DMS53 (cell line): ENCODE data around the gene KIAA0930.

Experiments used
- DNase-seq: peaks from one replicate; lab custom pipeline; 2025; lab: John Stamatoyannopoulos, UW

Gene KIAA0930

DNA sequence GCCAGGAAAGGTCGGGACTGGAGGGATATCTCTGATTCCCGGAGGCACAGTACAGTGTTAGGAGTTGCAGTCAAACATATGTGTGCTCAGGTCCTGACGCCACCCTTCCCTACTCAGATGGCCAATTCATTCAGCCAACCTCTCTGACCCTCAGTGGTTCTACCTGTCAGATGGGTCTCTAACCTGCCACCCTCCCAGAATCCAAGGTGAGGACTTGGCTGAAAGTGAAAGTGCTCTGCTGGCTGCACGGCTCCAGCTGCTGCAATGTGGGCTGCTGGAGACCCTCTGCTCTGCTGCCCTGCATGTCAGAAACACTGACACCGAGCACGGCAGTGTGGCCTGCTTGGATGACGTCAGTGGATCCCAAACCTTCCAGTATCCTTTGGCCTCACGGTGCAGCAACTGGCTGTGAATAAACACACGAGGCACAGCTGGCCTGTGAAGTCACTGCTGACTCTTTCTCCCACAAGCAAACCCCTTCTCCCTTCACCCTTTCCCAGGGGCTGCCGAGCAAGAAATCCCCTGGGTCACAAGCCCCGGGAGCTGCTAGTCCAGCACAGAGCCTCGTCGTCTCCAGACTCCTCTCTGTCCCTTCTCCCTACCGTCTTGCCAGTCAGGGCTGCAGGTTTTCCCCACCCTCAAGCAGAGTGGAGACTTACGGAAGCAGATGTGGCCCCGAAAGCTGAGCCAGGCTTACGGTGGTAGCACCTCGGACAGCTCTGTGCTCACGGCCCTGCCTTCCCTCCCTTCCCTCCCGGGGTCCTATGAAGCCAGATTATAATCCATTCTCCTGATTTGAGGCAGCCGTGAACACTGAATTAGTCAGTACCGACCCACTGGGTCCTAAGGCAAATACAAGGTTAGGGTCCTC, 24.3 kb downstream of the KIAA0930 start:
- no peak for DNase-seq

DNA sequence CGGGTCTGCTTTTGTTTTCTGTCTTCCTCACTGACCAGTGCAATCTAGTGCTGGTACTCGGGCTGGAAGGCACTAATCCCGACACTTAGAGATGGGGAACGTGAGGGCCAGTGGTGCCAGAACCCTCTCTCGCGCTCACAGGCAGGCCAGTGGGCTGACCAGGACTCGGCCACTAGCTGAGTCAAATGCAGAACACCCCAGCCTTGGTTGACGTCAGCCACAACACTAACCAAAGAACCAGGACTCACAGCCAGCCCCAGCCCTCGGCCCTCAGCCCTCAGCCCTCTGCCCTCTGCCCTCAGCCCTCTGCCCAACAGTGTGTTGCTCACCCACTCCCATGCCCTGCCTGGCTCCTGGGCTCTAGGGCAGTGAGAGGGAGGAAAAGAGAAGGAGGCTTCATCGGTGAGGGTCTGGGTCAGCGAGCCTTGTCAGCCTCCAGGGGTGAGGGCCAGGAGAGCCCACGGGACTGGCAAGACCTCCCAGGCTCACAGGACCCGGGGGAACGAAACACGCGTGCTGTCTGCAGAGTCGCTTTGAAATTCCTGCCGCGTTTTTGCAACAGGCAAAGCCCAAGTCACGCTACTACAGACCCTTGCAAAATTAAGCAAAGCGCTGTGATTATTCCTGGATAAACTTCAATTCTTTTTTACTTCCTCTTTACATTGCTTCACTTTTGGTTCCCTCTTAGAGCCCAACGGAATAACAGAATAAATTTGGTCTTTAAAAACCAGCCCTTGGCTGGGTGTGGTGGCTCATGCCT, 27.5 kb downstream of the KIAA0930 start:
- no peak for DNase-seq

DNA sequence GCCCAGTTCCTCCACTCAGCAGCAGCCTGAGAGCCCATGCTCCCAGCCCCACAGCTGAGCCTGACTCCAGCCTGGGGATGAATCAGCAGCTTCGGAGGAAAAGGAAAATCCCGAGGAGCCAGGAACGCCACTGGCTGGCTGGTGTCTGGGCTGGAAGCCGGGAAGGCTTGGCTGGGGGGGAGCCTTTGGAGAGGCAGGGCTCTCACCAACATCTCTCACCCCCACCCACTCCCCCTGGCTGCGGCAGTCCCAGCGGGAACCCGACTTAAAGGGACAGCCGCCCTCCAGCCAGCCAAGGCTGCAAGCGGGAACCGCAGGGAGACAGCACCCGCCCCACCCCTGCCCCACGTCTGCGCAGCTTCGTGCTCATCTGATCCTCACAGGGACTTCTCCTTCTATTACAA, 28.4 kb downstream of the KIAA0930 start:
- no peak for DNase-seq

DNA sequence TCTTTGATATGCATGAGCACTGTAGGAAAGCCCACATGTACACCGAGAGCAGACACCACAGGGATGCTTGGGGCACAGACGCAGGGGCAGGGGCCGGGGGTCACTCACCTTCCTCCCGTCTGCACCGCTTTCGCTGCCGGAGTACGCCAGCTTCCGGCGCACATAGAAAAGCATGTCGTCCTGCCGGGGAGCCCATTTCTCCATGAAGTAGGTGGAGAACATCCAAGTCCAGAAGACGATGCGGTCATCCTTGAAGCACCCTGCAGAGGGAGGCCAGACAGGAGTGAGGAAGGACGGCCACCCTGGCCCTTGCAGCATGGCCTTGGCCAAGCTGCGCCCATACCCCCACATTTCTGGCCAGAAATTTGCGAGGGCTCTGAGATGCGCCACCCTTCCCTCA, 28.8 kb downstream of the KIAA0930 start:
- no peak for DNase-seq

DNA sequence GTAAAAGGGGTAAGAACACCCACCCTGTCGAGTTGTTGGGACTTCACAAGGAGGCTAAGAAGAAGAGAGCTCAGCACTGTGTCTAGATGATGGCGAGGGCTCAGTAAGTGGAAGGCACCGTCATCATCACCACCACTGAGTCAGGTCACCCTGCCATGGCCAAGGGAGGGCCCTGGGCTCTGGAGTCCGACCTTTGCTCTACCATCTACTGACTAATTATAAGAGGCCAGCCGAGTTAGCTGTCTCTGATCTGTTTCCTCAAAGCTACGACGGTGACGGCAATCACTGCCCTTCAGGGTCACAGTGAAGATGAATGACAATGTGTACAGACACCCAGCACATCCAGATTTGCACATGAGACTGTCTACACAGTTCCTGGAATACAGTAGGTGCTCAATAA, 29.3 kb downstream of the KIAA0930 start:
- no peak for DNase-seq

DNA sequence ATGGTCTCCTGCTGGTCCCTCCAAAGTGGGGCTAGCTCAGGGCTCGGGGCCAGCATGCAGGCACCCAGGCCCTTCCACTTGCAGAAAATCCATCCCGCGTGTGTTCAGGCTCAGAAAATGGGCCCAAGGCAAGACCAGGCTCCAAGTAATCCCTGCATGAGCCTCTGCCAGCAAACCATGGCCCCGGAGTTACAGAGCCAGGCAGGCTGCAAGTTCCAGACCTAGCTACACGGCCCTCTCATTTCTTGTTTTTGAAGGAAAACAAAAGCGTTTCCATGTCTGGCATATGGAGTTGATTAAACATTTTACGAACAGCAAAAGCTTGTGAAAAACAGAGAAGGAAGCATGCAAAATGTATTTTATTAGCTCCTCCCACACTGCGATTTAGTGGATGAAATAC, 29.7 kb downstream of the KIAA0930 start:
- no peak for DNase-seq

DNA sequence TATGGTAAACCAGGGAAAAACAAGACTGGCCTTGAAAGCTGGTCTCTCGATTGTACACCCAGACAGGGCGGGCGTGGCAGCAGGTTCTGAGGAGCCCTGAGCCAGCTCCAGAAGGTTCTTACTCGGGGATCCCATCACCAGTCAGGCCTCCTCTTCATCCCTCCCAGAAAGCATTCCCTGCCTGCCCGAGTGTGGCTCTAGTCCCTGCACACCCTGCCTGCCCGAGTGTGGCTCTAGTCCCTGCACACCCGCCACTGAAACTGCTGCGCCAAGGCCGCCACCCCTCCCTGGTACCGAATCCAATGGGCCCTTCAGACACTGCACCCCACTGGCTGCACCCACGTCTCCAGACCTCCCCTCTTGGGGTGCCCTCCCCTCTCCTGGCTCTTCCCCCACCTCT, 30.1 kb downstream of the KIAA0930 start:
- DNase-seq = no peak

DNA sequence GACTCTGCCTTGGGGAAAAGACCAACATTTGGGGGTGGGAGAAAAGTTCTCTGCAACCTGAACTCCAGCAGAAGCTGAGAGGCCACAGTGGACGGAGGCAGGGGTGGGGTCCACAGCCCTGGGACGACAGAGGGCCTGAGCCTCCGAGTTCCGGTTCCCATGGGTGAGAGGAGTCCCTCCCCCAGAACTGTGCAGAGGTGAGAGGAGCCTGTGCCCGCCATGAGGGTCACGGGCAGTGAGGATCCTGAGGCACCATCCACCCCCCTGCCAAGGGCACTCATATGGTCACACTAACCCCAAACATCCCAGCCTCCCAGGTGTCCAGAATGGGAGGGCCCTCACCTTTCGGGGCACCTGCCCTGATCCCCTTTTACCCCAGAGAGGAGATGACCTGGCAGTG, 30.5 kb downstream of the KIAA0930 start:
- DNase-seq = no peak

DNA sequence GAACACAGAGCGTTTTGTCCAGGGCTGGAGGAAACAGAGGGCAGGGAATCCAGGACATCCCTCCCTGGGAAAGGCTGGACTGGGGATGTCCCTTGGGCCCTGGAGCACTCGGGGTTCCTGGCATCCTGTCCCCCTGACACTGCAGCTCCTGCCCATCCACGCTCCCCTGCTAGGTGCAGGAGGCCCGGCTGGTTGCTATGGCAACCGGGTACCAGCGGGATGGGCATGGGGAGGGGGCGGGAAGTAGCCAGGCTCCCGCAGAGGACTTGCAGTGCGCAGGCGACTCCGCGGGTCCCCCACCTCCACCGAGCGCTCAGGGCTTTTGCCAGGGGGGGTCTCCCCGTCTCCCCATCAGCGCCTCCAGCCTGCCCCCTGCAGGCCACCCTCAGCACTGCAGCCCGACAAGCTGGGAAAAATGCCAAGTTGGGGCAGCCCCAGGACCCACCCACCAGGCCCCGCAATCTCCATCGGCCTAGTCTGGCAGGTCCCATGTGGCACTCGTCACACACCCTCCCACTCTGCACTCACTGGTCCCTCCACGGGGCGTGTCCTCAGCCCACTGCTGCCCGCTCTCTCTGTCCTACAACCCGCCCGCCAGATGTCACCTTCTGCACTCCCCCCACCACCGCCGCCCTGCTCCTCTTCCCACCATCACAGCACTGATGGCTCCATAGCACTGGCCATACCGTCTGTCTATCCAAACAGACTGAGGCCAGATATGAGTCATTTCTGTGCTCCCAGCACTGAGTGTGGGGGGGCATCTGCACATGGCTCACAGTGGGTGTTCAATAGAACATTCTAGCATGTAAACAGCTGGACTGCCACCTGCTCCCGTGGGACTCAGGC, 31.5 kb downstream of the KIAA0930 start:
- peak; percentile 28 for DNase-seq

DNA sequence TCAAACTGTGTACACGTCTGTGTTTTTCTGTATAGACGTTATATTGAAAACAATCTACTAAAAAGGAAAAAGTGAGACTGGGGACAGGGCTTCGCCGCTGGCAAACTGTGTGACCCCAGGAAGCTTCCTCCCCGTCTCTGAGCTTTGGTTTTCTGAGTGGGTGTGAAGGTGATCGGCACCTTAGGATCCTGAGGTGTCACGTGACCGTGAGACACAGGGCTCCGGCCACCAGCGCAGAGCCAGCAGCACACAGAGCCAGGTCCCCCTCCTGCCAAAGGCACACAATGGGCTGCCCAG, 32.0 kb downstream of the KIAA0930 start:
- no peak for DNase-seq

DNA sequence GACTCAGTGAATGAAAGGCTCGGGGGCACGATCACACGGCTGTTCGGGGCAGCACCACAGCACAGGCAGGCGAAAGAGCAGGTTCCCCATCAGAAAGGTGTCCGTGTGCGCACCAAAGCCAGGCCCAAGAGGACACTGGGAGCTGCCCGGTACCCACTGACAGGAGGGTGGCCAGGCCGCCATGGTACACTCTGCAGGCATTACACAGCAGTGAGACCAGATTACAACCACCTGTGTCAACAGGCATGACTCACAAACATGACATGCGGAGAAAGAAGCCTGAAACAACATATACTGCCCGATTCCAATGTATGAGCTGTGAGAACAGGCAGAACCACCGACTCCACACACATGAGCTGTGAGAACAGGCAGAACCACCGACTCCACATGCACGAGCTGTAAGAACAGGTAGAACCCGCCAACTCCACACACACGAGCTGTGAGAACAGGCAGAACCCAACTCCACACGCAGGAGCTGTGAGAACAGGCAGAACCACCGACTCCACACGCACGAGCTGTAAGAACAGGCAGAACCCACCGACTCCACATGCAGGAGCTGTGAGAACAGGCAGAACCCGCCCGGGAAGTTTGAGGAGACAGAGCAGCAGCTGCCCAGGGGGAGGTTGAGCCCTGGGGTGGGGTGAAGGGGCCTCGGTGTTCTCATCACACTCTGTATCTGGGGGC, 32.6 kb downstream of the KIAA0930 start:
- peak; percentile 74 for DNase-seq

DNA sequence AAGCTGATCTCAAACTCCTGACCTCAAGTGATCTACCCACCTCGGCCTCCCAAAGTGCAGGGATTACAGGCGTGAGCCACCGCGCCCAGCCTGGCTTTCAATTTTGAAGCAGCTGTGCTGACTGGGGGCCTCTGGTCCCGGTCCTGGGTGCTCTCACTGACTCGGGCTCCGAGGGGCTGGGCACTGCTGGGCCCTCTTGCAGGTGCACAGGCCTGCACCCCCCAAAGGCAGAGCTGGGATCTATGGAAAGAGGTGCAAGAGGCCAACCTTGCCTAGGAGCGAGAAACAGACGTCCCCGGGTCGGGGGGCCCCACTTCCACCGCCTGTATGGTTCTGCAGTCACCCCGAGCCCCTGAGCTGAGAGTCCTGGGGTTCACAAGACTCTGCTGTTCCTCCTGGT, 33.2 kb downstream of the KIAA0930 start:
- no peak for DNase-seq

DNA sequence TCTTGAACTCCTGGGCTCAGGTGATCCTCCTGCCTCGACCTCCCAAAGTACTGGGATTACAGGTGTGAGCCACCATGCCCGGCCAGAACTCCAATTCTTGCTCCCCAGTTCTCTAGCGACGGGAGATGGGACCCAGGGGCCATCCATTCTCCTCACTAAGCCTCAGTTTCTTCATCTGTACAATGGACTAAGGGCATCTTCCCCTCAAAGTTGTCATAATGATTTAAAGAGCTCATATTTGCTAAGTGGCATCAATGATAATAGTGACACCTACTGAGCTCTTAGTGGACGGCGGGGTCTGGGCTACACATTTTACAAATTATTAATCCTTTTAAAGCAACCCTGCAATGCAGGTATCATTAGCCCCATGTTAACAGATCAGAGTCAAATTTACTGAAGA, 34.5 kb downstream of the KIAA0930 start:
- DNase-seq = no peak

DNA sequence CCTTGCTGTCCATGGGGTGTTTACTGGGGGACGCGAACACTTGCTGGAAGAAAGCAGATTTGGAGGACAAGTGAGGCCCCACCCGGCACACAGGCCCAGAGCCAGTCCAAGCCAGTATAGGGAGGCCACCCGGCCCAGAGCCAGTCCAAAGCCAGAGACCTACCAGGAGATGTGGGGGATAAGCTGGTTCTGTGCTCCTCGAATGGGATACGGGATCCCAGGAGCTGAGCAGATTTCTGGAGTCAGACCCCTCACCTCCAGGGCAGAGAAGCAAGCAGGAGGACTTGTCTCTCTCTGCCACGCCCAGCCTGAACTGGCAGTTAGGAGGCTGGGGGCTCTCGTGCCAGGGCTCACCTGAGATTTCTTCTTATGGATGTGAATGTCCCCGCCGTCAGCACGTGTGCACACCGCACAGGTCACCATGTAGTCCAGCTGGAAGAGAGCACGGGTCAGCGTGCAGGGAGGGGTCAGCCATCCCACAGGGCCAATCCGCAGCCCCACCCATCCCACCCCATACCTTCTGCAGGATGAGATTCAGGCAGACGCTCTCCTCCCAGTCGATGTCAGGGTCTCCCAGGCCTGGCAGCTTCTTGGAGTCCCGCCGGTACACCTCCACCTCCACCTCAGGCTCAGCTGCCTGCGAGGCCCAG, 35.3 kb downstream of the KIAA0930 start:
- no peak for DNase-seq

DNA sequence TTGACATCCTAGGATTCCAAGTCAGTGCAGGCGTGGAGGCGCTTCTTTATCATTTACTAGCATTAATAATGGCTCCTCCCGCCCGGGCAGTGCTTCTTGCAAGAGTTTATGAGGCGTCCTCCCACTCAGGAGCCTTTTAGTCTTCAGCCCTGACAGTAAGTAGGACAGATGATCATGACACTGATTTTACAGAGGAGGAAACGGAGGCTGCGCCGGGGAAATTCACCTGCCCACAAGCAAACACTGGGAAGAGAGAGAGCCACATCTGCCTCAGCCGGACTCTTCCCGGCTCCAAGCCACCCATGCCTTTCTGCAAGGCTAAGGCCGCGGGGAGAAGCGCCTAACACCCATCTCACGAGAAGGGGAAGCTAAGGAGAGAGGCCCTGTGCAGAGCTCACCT, 35.9 kb downstream of the KIAA0930 start:
- DNase-seq = no peak

DNA sequence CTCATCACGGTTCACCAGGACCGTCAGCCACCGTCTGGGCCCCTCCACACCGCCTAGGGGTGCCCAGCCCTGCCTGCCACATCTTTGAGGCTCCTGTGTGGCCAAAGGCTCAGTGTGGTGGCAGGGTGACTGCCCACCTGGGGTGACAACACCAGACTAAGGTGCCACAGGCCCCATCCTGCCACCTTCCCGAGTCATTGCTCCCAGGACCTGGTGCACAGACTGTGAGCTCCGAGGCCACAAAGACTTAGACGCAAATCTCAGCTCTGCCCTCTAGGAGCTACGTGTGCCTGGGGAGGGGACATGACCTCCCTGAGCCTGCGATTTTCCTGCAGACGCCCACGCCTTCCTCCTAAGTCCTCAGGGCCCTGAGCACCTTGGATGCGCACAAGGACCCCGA, 36.5 kb downstream of the KIAA0930 start:
- no peak for DNase-seq

DNA sequence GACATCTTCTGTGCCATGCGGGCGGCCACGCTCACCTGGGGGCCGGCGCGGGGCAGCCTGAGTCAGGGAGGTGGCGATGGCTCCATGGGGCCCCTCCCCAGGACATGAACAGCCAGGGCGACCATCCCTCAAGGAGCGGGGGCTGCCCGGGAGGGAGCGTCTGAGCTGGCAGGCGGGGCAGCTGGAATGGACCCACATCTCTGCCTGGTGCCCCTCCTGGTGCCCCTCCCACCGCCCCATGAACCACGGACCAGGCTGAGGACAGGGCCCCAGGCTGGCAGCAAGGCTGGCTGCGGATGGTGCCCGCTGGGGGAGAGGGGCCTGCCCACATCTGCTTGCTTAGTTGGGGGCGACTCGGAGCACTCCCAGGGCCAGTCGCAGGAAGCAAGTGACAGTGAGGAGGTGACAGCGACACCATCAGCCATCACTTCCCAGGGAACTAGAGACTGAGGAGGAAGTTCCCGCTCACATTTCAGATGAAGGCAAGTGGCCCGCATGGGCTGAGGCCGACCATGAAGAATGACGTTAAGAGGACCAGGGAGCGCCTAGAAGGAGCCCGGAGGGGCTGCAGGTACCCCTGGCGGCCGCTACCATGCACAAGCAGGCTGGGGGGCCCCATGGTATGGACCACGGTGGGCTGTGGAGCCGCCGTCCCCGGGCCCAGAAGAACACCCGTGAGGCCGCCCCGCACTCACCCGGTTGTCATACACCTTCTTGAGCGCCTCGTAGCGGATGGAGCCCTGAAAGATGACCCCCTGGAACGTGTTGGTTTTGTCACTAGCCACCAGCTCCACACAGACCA, 37.3 kb downstream of the KIAA0930 start:
- DNase-seq = no peak

DNA sequence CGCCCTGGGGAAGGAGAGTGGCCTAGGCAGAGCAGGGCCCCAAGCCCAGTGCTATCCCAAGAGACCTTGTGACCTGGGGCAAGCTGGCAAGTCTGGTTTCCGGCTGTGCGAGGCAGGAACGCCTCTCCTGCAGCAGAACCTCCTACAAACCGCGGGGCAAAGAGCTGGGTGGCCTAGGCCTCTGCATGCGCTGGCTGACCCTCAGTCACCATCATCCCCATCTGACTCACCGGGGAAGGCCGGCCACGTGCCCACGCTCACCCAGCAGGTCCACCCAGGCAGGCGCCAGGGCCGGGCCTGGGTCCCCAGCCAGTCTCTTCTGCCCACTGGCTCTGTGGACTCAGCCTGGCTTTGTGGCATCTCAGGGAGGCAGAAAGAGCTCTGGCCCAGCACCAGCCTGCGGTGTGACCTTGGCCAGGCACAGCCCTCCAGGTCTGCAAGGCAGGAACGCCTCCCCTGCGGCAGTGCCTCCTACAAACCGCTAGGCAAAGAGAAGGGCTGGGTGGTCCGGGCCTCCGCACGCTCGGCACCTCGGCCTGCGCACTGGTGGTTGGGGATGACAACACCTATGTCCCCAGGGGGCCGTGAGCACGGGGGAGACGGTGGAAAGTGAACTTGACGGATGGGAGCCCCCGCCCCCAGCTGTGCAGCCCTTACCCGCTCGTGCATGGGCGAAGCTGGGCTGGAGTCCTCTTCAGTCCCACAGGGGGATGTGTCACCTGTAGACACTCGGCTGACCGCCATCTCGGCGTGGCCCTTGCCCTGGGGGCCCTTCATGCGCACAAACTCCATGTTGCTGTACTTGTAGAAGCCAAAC, 38.2 kb downstream of the KIAA0930 start:
- peak; percentile 14 for DNase-seq

DNA sequence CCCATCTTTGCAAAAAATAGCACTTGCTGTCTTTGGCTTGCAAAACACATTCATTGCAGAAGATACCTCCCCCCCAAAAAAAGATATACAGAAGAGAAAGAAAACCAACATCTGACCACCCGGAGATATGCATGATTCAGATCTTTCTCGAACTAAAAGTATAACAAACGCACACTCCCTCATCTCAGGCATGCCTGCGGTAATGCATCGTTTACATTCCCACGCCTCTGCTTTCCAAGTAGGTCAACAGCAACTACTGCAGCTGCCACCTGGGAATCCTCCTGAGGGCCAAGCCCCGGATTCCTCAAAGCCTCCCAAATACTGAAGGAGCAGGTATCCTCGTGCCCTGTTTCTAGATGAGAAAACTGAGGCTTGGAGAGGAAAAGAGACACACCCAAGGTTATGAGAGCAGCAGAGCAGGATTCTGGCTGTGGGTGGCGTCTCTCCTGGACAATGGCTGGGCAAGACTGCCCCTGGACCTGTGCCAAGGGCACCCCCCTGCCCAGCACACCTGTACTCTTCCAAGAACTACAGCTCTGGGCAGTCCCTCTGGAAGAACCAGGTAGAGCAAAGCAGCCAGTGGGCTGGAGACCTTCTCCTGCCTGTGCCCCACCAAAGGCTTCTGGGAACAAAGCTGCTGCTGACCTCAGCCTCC, 38.9 kb downstream of the KIAA0930 start:
- peak; percentile 34 for DNase-seq
